GM23338 (cell line): ENCODE results near the gene RDH12. TPM values are rescaled to one million over a fixed set of nuclear protein-coding genes. Genes with fewer than 3 reads are reported as not detected.

Source experiments
- ATAC-seq: fragments of 200-7000 bp; cut with Tn5 transposase; 3 replicates; pipeline ENCODE4 v1.9.1; 2020
- DNase-seq: peaks from one replicate; pipeline ENCODE4 v3.0.0-alpha.2; 2015; ENCODE audit warnings: low spot score
- H2AFZ ChIP-seq: fragments of 200-600 bp; sonication (generic); 2 replicates; pipeline ENCODE4 v1.8.0; 2016; ENCODE audit warnings: antibody characterized with exemption, mild to moderate bottlenecking, moderate library complexity
- H3F3A ChIP-seq: fragments of 200-600 bp; sonication (generic); replicated peaks from 2 replicates; pipeline ENCODE4 v1.8.0; 2017; ENCODE audit warnings: antibody characterized with exemption, mixed run types, low read depth
- H3K27ac ChIP-seq: fragments of 200-600 bp; sonication (generic); 2 replicates; pipeline ENCODE4 v1.6.1; 2016; ENCODE audit warnings: low read depth
- H3K27me3 ChIP-seq: fragments of 200-600 bp; sonication (generic); 2 replicates; pipeline ENCODE4 v1.8.0; 2016; ENCODE audit warnings: mild to moderate bottlenecking, mixed run types, moderate library complexity; ENCODE audit not compliant: insufficient read depth
- H3K36me3 ChIP-seq: fragments of 200-600 bp; sonication (generic); 2 replicates; pipeline ENCODE4 v1.8.0; 2016; ENCODE audit warnings: mild to moderate bottlenecking; ENCODE audit not compliant: insufficient read depth
- H3K4me1 ChIP-seq: fragments of 200-600 bp; sonication (generic); 2 replicates; pipeline ENCODE4 v1.8.0; 2016; ENCODE audit warnings: mild to moderate bottlenecking, moderate library complexity; ENCODE audit not compliant: insufficient read depth
- H3K4me2 ChIP-seq: fragments of 200-600 bp; sonication (generic); 2 replicates; pipeline ENCODE4 v1.7.1; 2017; ENCODE audit warnings: mixed run types
- H3K4me3 ChIP-seq: fragments of 200-600 bp; sonication (generic); 2 replicates; pipeline ENCODE4 v1.6.1; 2016; ENCODE audit warnings: mixed run types
- H3K79me2 ChIP-seq: fragments of 200-600 bp; sonication (generic); replicated peaks from 2 replicates; pipeline ENCODE4 v1.8.0; 2017; ENCODE audit warnings: mild to moderate bottlenecking; ENCODE audit not compliant: insufficient read depth
- H3K9me2 ChIP-seq: fragments of 200-600 bp; sonication (generic); 2 replicates; pipeline ENCODE4 v1.8.0; 2017; ENCODE audit not compliant: insufficient read depth
- H4K20me1 ChIP-seq: fragments of 200-600 bp; sonication (generic); replicated peaks from 2 replicates; pipeline ENCODE4 v1.8.0; 2017; ENCODE audit warnings: mild to moderate bottlenecking; ENCODE audit not compliant: insufficient read depth
- H3K27ac Mint-ChIP-seq: 2 replicates; pipeline ENCODE4 v1.8.0; 2020; ENCODE audit warnings: inconsistent platforms, mild to moderate bottlenecking, moderate library complexity, mixed read lengths
- H3K27me3 Mint-ChIP-seq: 3 replicates; pipeline ENCODE4 v1.8.0; 2022; ENCODE audit warnings: low read depth, mild to moderate bottlenecking, moderate library complexity, mixed read lengths, inconsistent platforms; ENCODE audit not compliant: insufficient read depth, poor library complexity
- H3K36me3 Mint-ChIP-seq: 3 replicates; pipeline ENCODE4 v1.8.0; 2021; ENCODE audit warnings: low read depth, mild to moderate bottlenecking, inconsistent platforms, moderate library complexity, mixed read lengths
- H3K4me1 Mint-ChIP-seq: 3 replicates; pipeline ENCODE4 v1.8.0; 2020; ENCODE audit warnings: mild to moderate bottlenecking, inconsistent platforms, mixed read lengths
- H3K4me3 Mint-ChIP-seq: 3 replicates; pipeline ENCODE4 v1.8.0; 2021; ENCODE audit warnings: moderate library complexity, mild to moderate bottlenecking, inconsistent platforms, mixed read lengths
- H3K9me3 Mint-ChIP-seq: 3 replicates; pipeline ENCODE4 v1.8.0; 2020; ENCODE audit warnings: moderate library complexity, mild to moderate bottlenecking, inconsistent platforms, mixed read lengths
- CREB1 ChIP-seq: fragments of 250-450 bp; sonication (Bioruptor Pico); IDR thresholded peaks from 2 replicates; pipeline ENCODE4 v1.5.0; 2020; ENCODE audit warnings: low read depth, mild to moderate bottlenecking, moderate library complexity
- CTCF ChIP-seq, 2 experiments: fragments of 200-600 bp in 1 of 2; sonication (generic) in 1 of 2; conservative IDR thresholded peaks; 2 replicates each; pipeline versions ENCODE4 v1.5.1 to v1.6.1; 2016 to 2017; ENCODE audit warnings: antibody characterized with exemption in 2 of 2, low read depth in 2 of 2, mild to moderate bottlenecking in 2 of 2, moderate library complexity in 1 of 2
- ETS1 ChIP-seq: IDR thresholded peaks from 2 replicates; pipeline ENCODE4 v1.6.1; 2016; ENCODE audit warnings: antibody characterized with exemption
- EZH2 ChIP-seq: fragments of 200-600 bp; sonication (generic); IDR thresholded peaks from one replicate; pipeline ENCODE4 v1.8.0; 2017; ENCODE audit warnings: antibody characterized with exemption, mild to moderate bottlenecking, low read depth; ENCODE audit not compliant: unreplicated experiment
- EZH2phosphoT487 ChIP-seq: fragments of 200-600 bp; sonication (generic); IDR thresholded peaks from one replicate; pipeline ENCODE4 v1.8.1; 2018; ENCODE audit warnings: antibody characterized with exemption; ENCODE audit not compliant: unreplicated experiment
- JUNB ChIP-seq: IDR thresholded peaks from one replicate; pipeline ENCODE4 v1.6.1; 2016; ENCODE audit warnings: antibody characterized with exemption; ENCODE audit not compliant: unreplicated experiment
- NANOG ChIP-seq: IDR thresholded peaks from 2 replicates; pipeline ENCODE4 v1.6.1; 2016; ENCODE audit warnings: antibody characterized with exemption, borderline replicate concordance
- POLR2AphosphoS5 ChIP-seq: IDR thresholded peaks from 2 replicates; pipeline ENCODE4 v1.6.1; 2016; ENCODE audit warnings: antibody characterized with exemption, low read depth
- STAT1 ChIP-seq: IDR thresholded peaks from one replicate; pipeline ENCODE4 v1.6.1; 2016; ENCODE audit warnings: antibody characterized with exemption; ENCODE audit not compliant: unreplicated experiment
- ZNF114 ChIP-seq: fragments of 250-450 bp; sonication (Bioruptor Pico); IDR thresholded peaks from 2 replicates; pipeline ENCODE4 v1.5.0; 2020; ENCODE audit warnings: mild to moderate bottlenecking, moderate library complexity
- ZNF331 ChIP-seq: fragments of 250-450 bp; sonication (Bioruptor Pico); IDR thresholded peaks from 2 replicates; pipeline ENCODE4 v1.5.0; 2020; ENCODE audit warnings: low read depth, mild to moderate bottlenecking, moderate library complexity
- polyA plus RNA-seq: library from polyadenylated mRNA; unstranded; fragments of >200 nt; fragmentation: Nextera tagmentation; extraction: Ambion mirVana; gene quantifications from 2 replicates; pipeline ENCODE4 v1.2.1, GENCODE V29; 2016
- total RNA-seq: library from RNA; depleted of rRNA; stranded (reverse); fragments of >200 nt; shearing (Covaris generic); gene quantifications from 2 replicates; pipeline ENCODE4 v1.2.3, GENCODE V29; 2014
- TF ChIP-seq, protein P1 (sequence below): fragments of 250-450 bp; sonication (Bioruptor Pico); IDR thresholded peaks from 2 replicates; pipeline ENCODE4 v1.5.0; 2020; ENCODE audit warnings: mild to moderate bottlenecking, moderate library complexity
- TF ChIP-seq, protein P2 (sequence below): IDR thresholded peaks from one replicate; pipeline ENCODE4 v1.6.1; 2018; ENCODE audit warnings: antibody characterized with exemption; ENCODE audit not compliant: unreplicated experiment

The RDH12 gene
- total and polyA plus RNA-seq, 2 experiments from 2014 or later, result 0.28 to 1.6 TPM

DNA sequence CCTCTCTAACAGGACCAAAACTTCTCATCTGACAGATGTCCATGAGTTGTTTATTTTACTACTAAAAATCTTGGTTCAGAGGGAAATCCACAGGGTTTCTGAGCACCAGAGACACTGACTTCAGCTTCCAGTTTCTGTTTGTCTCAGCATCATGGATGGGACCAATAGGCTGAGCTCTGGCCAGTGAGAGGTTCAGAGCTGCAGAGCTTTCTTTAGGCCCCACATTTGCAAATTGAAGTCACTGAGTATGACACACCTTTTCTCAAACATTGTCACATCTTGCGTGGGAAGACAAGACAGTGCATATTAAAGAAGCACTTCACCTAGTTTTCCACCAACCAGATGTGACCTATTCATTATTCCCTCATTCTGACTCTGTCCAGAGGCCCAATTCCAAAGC lies 45.2 kb downstream of the RDH12 start:
- Histone ChIP-seq H4K20me1 (no peaks in the 10 kb centered on the region), H2AFZ (no peak overlapping the region), H3K4me1 (no peaks in the 10 kb centered on the region), H3K4me3 (no peak overlapping the region), H3K36me3 (peaks cover 10% of the 10 kb centered on the region; the same call in 1 of the 2 replicates), H3K4me2 (no peak overlapping the region), H3K27me3 (no peaks in the 10 kb centered on the region), H3K9me2 (0 out of 2 replicates have a peak, but pooled peaks cover 10% of the 10 kb centered on the region), H3K27ac (no peak overlapping the region), H3F3A (no peaks in the 10 kb centered on the region), H3K79me2 (no peaks in the 10 kb centered on the region)
- DNase-seq, result no peak
- TF ChIP-seq STAT1 (no peak), CTCF (conservative IDR thresholded peaks at IDR 0.05; ENCODE audit: low read depth in 2 of 2) (no peak), CREB1 (CRISPR knock-in tag) (no peak), NANOG (no peak), ZNF114 (no peak), EZH2phosphoT487 (no peak), EZH2 (no peak), JUNB (no peak), POLR2AphosphoS5 (no peak), ZNF331 (no peak), ETS1 (no peak)
- TF ChIP-seq, protein P1, sequence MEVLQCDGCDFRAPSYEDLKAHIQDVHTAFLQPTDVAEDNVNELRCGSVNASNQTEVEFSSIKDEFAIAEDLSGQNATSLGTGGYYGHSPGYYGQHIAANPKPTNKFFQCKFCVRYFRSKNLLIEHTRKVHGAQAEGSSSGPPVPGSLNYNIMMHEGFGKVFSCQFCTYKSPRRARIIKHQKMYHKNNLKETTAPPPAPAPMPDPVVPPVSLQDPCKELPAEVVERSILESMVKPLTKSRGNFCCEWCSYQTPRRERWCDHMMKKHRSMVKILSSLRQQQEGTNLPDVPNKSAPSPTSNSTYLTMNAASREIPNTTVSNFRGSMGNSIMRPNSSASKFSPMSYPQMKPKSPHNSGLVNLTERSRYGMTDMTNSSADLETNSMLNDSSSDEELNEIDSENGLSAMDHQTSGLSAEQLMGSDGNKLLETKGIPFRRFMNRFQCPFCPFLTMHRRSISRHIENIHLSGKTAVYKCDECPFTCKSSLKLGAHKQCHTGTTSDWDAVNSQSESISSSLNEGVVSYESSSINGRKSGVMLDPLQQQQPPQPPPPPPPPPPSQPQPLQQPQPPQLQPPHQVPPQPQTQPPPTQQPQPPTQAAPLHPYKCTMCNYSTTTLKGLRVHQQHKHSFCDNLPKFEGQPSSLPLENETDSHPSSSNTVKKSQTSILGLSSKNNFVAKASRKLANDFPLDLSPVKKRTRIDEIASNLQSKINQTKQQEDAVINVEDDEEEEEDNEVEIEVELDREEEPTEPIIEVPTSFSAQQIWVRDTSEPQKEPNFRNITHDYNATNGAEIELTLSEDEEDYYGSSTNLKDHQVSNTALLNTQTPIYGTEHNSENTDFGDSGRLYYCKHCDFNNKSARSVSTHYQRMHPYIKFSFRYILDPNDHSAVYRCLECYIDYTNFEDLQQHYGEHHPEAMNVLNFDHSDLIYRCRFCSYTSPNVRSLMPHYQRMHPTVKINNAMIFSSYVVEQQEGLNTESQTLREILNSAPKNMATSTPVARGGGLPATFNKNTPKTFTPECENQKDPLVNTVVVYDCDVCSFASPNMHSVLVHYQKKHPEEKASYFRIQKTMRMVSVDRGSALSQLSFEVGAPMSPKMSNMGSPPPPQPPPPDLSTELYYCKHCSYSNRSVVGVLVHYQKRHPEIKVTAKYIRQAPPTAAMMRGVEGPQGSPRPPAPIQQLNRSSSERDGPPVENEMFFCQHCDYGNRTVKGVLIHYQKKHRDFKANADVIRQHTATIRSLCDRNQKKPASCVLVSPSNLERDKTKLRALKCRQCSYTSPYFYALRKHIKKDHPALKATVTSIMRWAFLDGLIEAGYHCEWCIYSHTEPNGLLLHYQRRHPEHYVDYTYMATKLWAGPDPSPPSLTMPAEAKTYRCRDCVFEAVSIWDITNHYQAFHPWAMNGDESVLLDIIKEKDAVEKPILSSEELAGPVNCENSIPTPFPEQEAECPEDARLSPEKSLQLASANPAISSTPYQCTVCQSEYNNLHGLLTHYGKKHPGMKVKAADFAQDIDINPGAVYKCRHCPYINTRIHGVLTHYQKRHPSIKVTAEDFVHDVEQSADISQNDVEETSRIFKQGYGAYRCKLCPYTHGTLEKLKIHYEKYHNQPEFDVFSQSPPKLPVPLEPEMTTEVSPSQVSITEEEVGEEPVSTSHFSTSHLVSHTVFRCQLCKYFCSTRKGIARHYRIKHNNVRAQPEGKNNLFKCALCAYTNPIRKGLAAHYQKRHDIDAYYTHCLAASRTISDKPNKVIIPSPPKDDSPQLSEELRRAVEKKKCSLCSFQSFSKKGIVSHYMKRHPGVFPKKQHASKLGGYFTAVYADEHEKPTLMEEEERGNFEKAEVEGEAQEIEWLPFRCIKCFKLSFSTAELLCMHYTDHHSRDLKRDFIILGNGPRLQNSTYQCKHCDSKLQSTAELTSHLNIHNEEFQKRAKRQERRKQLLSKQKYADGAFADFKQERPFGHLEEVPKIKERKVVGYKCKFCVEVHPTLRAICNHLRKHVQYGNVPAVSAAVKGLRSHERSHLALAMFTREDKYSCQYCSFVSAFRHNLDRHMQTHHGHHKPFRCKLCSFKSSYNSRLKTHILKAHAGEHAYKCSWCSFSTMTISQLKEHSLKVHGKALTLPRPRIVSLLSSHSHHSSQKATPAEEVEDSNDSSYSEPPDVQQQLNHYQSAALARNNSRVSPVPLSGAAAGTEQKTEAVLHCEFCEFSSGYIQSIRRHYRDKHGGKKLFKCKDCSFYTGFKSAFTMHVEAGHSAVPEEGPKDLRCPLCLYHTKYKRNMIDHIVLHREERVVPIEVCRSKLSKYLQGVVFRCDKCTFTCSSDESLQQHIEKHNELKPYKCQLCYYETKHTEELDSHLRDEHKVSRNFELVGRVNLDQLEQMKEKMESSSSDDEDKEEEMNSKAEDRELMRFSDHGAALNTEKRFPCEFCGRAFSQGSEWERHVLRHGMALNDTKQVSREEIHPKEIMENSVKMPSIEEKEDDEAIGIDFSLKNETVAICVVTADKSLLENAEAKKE (CRISPR knock-in tag), result no peak
- TF ChIP-seq, protein P2, sequence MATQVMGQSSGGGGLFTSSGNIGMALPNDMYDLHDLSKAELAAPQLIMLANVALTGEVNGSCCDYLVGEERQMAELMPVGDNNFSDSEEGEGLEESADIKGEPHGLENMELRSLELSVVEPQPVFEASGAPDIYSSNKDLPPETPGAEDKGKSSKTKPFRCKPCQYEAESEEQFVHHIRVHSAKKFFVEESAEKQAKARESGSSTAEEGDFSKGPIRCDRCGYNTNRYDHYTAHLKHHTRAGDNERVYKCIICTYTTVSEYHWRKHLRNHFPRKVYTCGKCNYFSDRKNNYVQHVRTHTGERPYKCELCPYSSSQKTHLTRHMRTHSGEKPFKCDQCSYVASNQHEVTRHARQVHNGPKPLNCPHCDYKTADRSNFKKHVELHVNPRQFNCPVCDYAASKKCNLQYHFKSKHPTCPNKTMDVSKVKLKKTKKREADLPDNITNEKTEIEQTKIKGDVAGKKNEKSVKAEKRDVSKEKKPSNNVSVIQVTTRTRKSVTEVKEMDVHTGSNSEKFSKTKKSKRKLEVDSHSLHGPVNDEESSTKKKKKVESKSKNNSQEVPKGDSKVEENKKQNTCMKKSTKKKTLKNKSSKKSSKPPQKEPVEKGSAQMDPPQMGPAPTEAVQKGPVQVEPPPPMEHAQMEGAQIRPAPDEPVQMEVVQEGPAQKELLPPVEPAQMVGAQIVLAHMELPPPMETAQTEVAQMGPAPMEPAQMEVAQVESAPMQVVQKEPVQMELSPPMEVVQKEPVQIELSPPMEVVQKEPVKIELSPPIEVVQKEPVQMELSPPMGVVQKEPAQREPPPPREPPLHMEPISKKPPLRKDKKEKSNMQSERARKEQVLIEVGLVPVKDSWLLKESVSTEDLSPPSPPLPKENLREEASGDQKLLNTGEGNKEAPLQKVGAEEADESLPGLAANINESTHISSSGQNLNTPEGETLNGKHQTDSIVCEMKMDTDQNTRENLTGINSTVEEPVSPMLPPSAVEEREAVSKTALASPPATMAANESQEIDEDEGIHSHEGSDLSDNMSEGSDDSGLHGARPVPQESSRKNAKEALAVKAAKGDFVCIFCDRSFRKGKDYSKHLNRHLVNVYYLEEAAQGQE, result no peak
- H3K27ac Mint-ChIP-seq, result no peak overlapping the region
- peaks cover 2% of the 10 kb centered on the region for H3K27me3 Mint-ChIP-seq
- peaks cover 39% of the 10 kb centered on the region for H3K36me3 Mint-ChIP-seq
- H3K9me3 Mint-ChIP-seq, result no peaks in the 10 kb centered on the region; the same call in 2 of the 3 replicates
- H3K4me1 Mint-ChIP-seq, result no peaks in the 10 kb centered on the region
- no peak overlapping the region for H3K4me3 Mint-ChIP-seq
- ATAC-seq, result no peak
